ENCODE measurements around the gene MRPL21.
A peak's percentile ranks its signal among the peaks of the same experiment; 100 is the strongest.

MRPL21 gene

GRCh38 chr11:68903288-68904247 is at the start of gene MRPL21, which contains the start of gene IGHMBP2:
TSS of gene MRPL21 (minus strand) at chr11:68903832. CDS start at chr11:68903810, 22 bp downstream.
TSS of gene IGHMBP2 (plus strand) at chr11:68903891. CDS start at chr11:68903953, 62 bp downstream.
- peak; percentile 20 to 93 (median 78) for DNase-seq

- no peak for DNase-seq
Measured at GRCh38 chr11:68950762-68951161, 47.1 kb upstream of the MRPL21 start.

GRCh38 chr11:68950270-68950669 is 46.6 kb upstream of the MRPL21 start:
- DNase-seq, result no peak

GRCh38 chr11:68948935-68949334 is 45.3 kb upstream of the MRPL21 start:
- no peak for DNase-seq

GRCh38 chr11:68948496-68948895 is 44.9 kb upstream of the MRPL21 start:
- no peak for DNase-seq

GRCh38 chr11:68947151-68947550 is 43.5 kb upstream of the MRPL21 start:
- no peak for DNase-seq

GRCh38 chr11:68946416-68947090 is 42.9 kb upstream of the MRPL21 start:
- DNase-seq, result peak in 1 of 51 donors; percentile 6

- DNase-seq, result no peak
Measured at GRCh38 chr11:68942751-68943271, 39.2 kb upstream of the MRPL21 start.

- no peak for DNase-seq
Measured at GRCh38 chr11:68942095-68942620, 38.5 kb upstream of the MRPL21 start.

GRCh38 chr11:68941324-68942094 is 37.9 kb upstream of the MRPL21 start:
- no peak for DNase-seq

GRCh38 chr11:68940651-68941323 is 37.2 kb upstream of the MRPL21 start:
- DNase-seq, result no peak

- DNase-seq, result no peak
Measured at GRCh38 chr11:68939583-68940555, 36.2 kb upstream of the MRPL21 start.

GRCh38 chr11:68938816-68939582 is 35.4 kb upstream of the MRPL21 start:
- no peak for DNase-seq

- DNase-seq, result no peak
Measured at GRCh38 chr11:68938088-68938487, 34.5 kb upstream of the MRPL21 start.

- DNase-seq, result no peak
Measured at GRCh38 chr11:68936676-68937620, 33.3 kb upstream of the MRPL21 start.

- DNase-seq, result no peak
Measured at GRCh38 chr11:68936358-68936636, 32.7 kb upstream of the MRPL21 start.

GRCh38 chr11:68935516-68936357 is 32.1 kb upstream of the MRPL21 start:
- DNase-seq, result no peak
